ENCODE results near the gene XPO6.
"Not testable (repeated sequence)": the region's sequence is repeated elsewhere in the genome, so short reads cannot be mapped to it uniquely, and the experiment has no call there.

DNA sequence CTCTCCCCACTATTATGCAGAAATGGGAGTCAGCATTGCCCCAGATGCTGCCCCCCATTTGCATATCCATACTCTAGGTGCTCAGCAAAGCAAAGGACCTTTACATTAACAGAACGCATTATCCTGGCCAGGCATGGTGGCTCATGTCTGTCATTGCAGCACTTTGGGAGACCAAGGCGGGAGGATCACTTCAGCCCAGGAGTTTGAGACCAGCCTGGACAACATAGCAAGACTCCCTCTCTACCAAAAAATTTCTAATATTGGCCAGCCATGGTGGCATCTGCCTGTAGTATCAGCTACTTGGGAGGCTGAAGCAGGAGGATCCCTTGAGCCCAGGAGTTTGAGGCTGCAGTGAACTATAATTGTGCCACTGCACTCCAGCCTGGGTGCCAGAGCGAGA is 12.1 kb upstream of the XPO6 start:
- not testable (repeated sequence) for TF ChIP-seq POLR2A (IDR thresholded peaks at IDR 0.05)
- TF ChIP-seq, protein P1, sequence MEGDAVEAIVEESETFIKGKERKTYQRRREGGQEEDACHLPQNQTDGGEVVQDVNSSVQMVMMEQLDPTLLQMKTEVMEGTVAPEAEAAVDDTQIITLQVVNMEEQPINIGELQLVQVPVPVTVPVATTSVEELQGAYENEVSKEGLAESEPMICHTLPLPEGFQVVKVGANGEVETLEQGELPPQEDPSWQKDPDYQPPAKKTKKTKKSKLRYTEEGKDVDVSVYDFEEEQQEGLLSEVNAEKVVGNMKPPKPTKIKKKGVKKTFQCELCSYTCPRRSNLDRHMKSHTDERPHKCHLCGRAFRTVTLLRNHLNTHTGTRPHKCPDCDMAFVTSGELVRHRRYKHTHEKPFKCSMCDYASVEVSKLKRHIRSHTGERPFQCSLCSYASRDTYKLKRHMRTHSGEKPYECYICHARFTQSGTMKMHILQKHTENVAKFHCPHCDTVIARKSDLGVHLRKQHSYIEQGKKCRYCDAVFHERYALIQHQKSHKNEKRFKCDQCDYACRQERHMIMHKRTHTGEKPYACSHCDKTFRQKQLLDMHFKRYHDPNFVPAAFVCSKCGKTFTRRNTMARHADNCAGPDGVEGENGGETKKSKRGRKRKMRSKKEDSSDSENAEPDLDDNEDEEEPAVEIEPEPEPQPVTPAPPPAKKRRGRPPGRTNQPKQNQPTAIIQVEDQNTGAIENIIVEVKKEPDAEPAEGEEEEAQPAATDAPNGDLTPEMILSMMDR (IDR thresholded peaks at IDR 0.05): not testable (repeated sequence)
